HG02970 (cell line): Measurements from ENCODE around the gene TEX12.

Experiments used
- ATAC-seq: cut with Tn5 transposase; IDR thresholded peaks from one replicate; pipeline ENCODE4 v1.9.1; 2021; ENCODE audit warnings: mild to moderate bottlenecking, moderate library complexity, moderate number of reproducible peaks; ENCODE audit not compliant: unreplicated experiment, low FRiP score

The TEX12 gene

DNA sequence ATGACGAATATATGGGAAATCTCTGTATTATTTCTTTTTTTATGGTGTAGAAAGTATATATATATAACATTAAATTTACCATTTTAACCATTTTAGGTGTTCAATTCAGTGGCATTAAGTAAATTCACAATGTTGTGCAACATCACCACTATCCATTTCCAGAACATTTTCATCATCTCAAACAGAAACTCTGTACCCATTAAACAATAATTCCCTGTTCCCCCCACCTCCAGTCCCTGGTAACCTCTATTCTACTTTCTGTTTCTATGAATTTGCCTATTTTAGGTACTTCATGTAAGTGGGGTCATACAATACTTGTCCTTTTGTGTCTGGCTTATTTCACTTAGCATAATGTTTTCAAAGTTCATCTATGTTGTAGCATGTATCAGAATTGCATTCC, 43.7 kb downstream of the TEX12 start:
- ATAC-seq, result no peak

DNA sequence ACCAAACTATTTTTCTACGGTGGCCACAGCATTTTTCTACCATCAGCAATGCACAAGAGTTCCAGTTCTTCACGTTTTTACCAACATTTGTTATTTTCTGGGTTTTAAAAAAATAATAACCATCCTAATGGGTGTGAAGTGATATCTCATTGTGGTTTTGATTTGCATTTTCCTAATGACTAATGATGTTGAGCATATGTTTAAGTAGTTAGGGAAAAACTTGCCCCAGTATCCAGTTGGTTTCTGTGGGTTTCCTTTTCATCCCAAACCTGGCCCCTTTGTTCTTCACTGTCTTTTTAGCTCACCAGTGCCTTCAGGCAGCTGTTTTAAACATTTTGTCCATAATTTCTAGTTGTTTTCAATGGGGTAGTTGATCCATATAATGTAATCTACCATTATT, 44.4 kb downstream of the TEX12 start:
- no peak for ATAC-seq

DNA sequence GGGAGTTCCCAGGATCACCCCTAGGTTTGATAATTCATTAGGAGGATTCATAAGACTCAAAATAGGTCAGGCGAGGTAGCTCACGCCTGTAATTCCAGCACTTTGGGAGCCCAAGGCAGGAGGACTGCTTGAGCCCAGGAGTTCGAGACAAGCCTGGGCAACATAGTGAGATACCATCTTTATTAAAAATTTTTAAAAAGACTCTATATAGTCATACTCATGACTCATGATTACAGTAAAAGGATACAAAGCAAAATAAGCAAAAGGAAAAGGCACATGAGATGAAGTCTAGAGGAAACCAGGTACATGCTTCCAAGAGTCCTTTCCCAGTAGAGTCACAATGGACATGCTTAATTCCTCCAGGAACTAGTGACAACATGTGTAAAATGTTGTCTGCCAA, 45.1 kb downstream of the TEX12 start:
- ATAC-seq, result no peak

DNA sequence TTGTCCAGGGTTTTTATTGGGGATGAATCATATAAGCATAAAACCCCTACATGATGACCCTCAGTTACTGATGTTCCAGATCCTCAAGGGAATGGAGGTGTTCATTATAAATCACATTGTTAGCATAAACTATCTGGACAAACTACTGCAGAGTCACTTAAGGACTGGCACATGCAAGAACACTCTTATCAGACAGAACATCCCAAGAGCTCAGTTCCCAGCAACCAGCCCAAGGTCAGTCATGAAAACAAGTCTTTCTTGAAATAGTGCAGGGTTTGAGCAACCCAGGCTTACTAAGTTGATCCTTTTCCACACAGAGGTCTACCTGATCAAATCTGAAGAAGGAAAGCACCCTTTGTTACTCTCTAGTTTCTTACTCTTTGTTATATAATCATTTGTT, 45.5 kb downstream of the TEX12 start:
- ATAC-seq, result no peak

DNA sequence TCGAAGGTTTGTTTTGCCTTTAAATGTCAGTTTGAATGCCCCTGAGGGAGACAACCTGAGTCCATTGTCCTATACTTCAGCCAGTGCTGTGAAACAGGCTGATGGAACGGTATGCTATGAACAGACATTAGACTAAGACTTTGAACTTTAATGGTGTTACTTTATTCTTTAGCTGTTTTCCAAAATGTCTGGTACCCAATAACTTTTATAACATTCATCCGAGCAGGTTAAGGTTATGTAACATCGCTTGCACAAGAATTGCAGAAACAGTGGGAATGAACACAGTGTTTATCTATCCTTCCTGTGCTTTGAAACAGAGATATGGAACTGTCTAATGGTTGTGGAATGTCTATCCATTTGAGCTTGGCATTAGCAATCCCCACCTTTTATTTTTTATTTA, 46.6 kb downstream of the TEX12 start:
- ATAC-seq, result no peak

DNA sequence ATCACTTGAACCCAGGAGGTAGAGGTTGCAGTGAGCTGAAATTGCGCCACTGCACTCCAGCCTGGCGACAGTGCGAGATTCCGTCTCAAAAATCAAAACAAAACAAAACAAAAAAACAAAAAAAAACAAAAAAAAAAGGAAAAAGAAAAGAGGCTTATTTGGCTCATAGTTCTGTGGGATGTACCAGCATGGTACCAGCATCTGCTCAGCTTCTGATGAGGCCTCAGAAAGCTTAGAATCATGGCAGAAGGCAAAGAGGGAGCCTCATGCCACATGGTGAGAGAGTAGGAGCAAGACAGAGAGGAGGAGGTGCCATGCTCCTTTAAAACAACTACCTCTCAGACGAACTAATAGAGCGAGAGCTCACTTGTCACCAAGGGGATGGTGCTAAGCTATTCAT, 48.4 kb downstream of the TEX12 start:
- no peak for ATAC-seq

DNA sequence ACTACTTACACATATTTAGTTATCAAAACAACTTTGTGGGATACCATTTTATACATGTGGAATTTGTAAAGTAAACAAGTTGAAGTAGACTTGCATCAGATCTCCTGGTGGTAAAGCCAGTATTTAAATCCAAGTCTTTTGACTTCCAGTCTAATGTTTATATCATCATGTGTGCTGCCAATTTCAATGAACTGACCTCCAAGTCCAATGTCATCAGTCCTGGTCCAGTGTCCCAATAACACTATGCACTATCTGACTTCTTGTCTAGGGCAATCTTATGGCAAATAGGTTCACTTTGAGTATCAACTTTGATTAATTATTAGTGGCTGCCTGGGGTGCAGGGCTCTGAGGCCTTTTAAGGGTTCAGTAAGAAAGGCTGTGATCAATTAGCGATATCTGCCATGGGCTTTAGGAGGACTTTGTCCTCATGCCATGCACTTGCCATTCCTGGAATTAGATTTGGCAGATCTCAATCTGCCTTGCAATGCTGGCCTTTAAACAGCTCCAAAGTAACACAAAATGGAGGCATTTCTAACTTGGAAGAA, 49.5 kb downstream of the TEX12 start:
- ATAC-seq, result no peak

DNA sequence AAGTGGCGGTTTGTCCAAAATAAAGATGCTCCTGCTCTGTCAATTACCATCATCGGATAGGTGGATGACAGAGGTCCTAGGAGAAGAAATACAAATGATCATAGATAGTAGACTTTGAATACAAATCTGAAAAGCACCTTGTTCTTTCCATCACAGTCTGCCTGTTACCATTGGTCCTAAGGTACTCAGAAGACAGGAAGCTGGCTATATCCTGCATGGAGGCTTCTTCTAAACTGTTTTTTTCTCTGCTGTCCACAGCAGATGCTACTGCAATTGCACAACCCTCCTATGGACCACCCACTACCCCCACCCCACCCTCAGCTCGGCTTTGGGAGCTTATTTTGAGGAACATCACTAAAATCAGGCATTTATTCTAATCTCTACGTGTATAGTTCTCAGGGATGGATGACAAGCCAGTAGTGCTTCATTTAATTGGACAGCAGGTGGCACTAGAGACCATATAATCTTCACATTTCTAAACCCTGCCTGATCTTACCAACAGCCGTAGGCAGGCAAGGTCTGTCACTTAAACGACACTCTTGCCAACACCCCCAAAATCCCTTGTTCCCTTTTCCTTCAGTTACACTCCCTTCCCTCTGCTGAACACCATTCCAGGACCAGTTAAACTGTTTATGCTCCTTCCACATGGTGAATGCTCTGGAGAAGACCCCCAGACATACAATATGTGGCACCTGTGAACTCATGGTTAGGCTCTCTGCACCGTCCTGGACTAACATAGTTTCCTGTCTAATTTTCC, 52.5 kb downstream of the TEX12 start:
- peak; percentile 94 for ATAC-seq

DNA sequence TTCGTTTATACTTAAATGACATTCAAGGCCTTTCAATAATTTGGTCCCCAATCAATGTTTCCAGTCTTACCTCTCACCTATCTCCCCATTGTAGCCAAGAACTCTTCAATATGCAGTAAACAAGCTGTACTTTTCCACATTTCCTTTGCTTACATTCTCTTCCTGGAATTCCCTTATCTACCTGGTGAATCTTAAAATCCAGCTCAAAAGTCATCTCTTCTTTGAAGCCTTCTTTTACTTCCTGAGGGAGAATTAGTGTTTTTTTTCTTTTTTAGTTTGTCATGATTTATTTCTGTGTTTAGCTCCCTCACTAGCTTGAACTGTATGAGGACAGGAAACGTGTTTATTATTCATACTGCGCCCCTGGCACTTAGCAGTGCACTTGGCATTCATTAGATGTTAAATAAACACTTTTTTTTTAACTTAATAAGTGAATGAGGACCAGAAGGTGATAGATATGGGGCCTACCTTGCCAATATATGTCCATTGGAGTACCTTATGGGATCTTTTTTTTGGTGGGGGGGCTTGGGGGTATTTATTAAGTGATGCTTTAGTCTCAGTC, 54.2 kb downstream of the TEX12 start:
- no peak for ATAC-seq
